CD4-positive, alpha-beta T cell treated with Interleukin-21 for 1 hour (primary cell): ENCODE results near the gene BNC2.
"Not testable (repeated sequence)": the region's sequence is repeated elsewhere in the genome, so short reads cannot be mapped to it uniquely, and the experiment has no call there.

Experiments used
- DNase-seq: peaks from one replicate; pipeline ENCODE4 v3.0.0-alpha.2; 2020

The BNC2 gene

GRCh38 chr9:16870596-16871335, at the start of gene BNC2:
BNC2 (minus strand) TSS chr9:16870670; CDS start chr9:16870648, 22 bp downstream.
- DNase-seq, result no peak

GRCh38 chr9:16918920-16919319, 48.5 kb upstream of the BNC2 start:
- no peak for DNase-seq

DNA sequence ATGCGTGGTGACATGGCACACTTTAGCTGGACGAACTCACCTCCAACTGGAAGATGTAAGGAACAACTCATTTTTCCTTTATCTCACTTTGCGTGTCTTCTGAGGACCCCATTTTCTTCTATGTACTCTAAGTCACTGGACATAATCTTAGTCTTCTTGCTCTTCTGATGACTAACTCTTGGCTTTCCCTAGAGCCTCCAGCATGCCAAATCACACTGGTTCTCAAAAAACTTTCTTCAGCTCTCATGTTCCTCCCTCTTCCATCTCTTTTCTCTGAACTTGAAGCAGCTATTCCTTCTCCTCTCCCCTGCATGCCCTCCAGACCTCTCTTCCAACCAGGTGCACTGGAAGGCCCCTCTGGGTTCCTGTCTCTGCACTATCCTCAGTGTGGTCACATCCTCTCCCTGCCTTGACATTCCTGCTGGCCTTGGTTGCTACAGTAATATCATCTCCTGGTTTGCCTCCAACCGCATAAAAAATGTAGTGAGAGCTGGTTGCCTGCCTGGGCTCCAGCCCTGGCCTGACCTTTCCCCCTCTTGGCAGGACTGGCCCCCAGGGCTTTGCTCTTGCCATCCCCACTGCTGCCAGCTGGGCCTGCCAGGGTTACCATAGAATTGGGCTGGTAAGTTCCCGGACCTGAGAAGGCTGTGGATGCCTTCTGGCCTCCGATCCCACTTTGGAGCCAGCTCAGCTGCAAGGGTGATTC, 44.8 kb upstream of the BNC2 start:
- DNase-seq, result no peak

DNA sequence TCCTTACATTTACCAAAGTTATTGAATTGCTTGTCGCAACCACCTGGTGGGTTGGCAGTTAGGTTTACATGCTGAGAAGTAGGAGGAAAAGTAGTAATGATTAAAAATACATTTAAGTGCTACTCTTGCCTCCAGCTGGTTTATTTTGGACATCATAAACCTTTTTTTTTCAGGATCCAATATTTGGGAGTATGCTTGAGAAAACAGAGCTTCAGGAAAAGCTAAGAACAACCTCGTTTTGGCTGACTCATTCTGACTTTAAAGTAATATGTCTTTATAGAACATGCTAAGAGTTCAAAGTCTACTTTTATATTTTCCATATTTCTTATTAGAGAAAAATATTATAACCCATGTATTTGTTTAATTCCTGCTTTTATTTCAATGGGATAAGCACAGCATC, 41.7 kb upstream of the BNC2 start:
- no peak for DNase-seq

GRCh38 chr9:16908206-16908605, 37.7 kb upstream of the BNC2 start:
- DNase-seq, result not testable (repeated sequence)

GRCh38 chr9:16904655-16905054, 34.2 kb upstream of the BNC2 start:
- DNase-seq, result no peak

DNA sequence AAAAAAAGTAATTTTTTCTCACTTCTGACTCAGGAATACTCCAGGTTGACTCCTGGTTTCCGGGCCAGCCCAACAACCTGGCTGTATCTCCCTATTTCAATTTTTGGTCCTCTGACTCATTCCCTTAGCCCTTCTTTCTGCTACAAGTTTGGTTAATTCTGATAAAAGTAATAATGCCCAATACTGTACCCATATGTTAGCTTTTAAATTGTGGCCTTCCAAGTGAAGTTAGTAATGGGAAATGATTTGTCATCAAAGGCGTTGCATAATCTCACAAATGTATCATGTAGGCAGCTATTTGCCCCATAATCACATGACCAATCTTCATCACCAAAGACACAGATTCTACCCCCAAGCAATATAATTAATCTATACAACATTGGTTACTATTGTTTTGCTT, 31.1 kb upstream of the BNC2 start:
- no peak for DNase-seq

DNA sequence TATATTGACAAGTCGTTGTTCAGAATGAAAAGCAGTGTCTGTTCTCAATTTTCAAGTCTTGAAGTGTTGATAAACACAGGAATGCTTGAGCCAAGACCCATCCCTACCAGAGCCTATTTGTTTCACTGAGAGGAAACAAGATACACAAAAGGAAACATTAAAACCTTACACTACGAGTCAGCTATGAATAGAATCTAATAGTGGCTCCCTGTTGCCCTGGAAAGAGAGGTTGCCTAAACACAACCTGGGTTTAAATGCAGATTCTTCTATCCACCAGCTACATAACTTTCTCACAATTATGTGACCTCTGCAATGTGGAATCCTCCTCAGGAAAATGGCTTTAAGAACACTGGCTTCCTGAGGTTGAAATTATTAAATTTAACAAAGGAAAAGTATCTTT, 29.1 kb upstream of the BNC2 start:
- no peak for DNase-seq

GRCh38 chr9:16898464-16898863, 28.0 kb upstream of the BNC2 start:
- DNase-seq, result no peak

GRCh38 chr9:16888594-16888993, 18.1 kb upstream of the BNC2 start:
- no peak for DNase-seq

- no peak for DNase-seq
These were observed 15.5 kb upstream of the BNC2 start for GRCh38 chr9:16885931-16886330.

- no peak for DNase-seq
These were observed 14.6 kb upstream of the BNC2 start for GRCh38 chr9:16884952-16885513.

- no peak for DNase-seq
These were observed 13.9 kb upstream of the BNC2 start for GRCh38 chr9:16884373-16884772.

- no peak for DNase-seq
These were observed 13.1 kb upstream of the BNC2 start for GRCh38 chr9:16883586-16883985.

DNA sequence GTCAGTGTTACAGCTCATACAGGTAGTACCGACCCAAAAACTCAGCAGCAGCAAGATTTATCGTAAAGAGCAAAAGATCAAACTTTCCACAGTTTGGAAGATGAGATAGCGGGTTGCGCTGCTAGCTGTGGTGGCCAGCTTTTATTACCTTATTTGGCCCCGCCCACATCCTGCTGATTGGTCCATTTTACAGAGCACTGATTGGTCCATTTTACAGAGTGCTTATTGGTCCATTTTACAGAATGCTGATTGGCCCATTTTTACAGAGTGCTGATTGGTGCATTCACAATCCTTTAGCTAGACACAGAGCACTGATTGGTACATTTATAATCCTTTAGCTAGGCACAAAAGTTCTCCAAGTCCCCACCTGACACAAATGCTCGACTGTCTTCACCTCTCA, 12.0 kb upstream of the BNC2 start:
- DNase-seq, result not testable (repeated sequence)

DNA sequence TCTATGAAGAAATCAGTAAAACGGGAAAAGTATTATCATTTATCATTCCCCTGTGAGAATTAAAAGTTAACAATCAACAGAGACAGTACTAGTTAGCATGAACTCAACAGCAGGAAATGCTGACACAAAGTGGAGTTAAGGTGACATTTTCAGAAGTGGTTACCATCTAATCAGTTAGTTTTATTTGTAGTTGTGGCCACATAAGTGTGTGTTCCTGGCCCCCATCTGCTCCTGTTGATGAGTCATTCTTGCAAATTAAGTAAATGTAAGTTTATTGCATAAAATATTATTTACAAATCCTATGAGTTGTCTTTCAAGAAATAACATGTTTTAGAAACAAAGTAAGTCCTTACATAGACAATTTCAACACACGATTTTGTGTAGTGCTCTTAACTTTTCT, 8.9 kb upstream of the BNC2 start:
- DNase-seq, result no peak

GRCh38 chr9:16877256-16877655, 6.8 kb upstream of the BNC2 start:
- no peak for DNase-seq

- DNase-seq, result no peak
These were observed 2.8 kb upstream of the BNC2 start for GRCh38 chr9:16873126-16873802.

DNA sequence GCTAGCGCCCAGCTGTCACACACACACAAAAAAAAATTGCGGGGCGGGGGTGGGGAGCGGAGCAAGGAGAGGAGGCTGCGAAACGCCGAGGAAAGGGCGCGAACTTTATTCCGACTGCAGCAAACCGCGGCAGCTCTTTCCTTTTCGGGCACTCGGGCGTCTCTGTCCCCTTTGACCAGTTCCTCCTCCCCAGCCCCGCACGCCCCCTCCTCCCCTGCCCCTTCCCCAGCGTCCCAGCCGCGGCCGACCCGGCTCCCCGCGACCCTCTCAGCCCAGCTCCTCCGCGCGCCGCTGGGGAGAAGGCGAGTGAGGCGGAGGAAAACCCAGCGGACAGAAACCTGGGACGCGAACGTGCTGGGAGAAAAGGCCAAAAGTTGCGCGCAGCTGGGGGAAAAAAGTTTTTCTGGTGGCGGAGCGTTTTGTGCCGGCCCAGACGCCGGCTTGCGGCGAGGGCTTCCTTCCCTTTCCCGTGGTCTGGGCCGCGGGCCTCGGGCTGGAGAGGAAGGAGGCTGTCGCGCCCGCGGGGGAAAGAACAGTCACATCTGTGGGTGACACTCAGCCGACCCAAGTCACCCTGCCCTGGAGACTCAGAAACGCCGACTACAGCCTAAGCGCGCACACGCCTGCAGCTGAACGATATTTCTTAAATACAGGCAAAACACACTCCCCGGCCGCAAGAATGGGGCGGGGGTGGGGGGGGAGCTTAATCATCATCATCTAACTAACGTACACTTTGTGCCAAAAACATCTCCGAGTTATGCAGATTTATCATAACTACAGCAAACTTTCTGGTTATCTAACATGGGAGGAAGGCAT, 1.1 kb upstream of the BNC2 start:
- DNase-seq, result peak; percentile 16

DNA sequence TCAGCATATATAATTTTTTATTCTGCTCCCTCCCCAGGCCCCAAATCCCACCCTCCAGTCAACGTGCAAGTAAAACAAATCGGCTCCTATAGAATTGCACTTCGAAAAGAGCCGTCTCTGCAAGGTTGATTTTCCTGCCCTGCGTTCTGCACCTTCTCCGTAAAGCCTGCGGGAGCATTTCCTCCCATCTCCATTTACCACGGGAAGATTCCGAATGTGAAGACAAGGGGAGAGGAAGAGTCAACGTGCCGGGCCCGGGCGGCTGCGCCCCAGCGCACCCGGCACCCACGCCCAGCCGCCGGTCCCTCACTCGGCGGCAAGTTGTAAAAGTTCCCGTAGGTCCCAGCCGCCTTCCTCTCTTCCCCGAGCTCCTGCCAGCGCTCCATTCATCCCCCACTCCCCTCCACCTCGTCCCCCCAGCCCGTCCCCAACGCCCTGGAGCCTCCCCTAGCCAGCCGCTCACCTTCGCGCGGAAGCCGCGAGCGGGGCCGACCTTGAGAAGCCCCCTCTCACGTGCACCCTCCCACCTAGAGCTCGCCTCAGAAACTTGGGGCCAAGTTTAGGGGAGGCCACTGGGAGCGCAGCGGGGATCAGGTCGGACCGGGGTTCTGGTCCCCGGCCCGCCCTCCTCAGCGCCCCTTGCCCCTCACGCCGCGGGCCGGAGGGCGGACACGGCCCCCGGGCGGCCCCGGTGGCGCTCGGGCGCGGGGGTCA, 431 bp downstream of the BNC2 start:
- DNase-seq, result no peak

DNA sequence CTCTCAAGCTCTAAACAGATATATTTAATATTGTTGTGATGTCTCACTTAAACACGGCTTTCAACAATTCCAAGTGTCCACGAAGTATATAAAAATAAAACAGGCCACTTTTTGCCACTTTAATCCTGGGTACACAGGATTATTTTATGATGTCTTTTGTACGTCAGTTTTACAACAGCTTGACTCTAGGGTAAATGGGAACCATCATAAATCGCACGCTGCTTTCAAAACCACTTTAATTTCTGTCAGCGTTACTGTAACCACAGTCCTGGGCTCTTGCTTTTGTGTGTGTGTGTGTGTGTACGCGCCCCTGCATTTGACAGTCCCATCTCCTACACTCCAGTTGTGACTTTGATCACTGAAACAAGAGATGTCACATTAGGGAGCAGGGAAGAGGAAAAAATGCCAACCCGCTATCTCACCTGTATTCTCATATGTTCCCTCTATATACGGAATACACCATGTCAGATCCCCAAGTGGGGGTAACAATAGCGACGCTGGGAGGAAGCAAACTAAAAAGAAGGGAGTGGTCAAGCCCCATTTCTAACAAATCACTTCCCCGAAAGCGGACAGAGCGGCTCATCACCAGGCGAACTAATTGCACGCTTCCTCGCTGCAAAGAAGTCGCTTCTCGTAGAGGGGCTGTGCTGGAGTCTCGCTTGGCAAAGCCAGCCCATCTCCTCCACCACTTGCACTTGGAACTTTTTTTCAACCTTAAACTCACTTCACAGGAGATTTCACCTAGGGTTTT, 1.2 kb downstream of the BNC2 start:
- no peak for DNase-seq
